Measurements from ENCODE around the gene PIP5K1C.

The PIP5K1C gene

DNA sequence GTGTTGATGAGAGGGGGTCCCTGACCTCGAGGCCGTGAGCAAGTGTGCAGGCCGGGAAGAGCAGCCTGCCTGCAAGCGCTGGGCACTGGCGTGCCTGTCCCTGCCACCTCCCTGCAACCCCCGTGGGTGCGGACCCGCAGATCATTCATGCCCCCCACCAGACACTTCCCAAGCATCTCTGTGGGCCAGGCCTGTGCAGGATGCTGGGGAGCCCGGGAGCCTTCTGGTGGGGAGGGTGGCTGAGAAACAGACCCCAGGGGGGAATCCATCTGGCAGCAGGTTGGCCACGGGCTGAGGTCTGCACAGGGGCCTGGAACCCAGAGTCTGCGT, 55.2 kb downstream of the PIP5K1C start:
- H3K36me3 ChIP-seq (ENCODE audit: control insufficient read depth, insufficient read depth, low read length) = peaks cover 11% of the 10 kb centered on the region
- H3K27me3 ChIP-seq (replicated peaks; ENCODE audit: control insufficient read depth, insufficient read depth, low read length) = no peaks in the 10 kb centered on the region

DNA sequence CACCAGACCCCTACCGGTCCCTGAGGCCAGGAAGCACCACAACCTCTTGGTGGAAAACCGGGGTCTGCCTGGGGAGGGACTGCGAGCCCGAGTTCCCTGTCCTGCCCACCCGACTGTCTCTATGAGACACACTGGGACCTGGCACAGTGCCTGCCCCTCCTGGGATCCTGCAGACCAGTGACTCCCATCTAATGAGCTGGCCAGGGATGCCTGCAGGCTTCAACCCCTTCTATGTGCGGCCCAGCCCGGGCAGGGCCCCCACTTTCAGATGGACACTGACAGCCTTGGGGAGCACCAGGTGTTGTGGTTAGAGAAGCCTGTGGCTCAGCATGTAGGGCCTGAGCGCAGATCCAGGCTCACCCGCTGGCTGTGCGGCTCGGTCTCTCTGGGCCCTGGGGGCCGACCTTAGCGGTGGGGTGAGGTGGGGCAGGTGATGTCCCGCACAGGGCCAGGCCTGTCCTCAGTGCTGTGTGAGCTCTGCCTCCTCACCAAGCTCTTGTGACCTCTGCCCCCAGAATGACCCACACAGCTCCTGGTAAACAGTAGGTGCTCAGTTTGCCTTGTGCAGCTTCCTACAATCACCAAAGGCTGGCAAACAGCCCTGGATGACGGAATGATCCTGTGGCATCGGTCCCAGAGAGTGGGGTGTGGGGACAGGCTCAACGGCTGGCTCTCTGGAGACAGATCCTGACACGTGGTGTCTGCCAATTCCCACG, 55.8 kb downstream of the PIP5K1C start:
- Histone ChIP-seq H3K27me3 (replicated peaks; ENCODE audit: control insufficient read depth, insufficient read depth, low read length) (no peaks in the 10 kb centered on the region), H3K4me3 (replicated peaks; ENCODE audit: low read depth, low read length) (no peak overlapping the region), H3K36me3 (ENCODE audit: control insufficient read depth, insufficient read depth, low read length) (peaks cover 11% of the 10 kb centered on the region)
- DNase-seq (ENCODE audit: extremely low read depth, insufficient read length) = no peak
- TF ChIP-seq, protein P1, sequence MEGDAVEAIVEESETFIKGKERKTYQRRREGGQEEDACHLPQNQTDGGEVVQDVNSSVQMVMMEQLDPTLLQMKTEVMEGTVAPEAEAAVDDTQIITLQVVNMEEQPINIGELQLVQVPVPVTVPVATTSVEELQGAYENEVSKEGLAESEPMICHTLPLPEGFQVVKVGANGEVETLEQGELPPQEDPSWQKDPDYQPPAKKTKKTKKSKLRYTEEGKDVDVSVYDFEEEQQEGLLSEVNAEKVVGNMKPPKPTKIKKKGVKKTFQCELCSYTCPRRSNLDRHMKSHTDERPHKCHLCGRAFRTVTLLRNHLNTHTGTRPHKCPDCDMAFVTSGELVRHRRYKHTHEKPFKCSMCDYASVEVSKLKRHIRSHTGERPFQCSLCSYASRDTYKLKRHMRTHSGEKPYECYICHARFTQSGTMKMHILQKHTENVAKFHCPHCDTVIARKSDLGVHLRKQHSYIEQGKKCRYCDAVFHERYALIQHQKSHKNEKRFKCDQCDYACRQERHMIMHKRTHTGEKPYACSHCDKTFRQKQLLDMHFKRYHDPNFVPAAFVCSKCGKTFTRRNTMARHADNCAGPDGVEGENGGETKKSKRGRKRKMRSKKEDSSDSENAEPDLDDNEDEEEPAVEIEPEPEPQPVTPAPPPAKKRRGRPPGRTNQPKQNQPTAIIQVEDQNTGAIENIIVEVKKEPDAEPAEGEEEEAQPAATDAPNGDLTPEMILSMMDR (IDR thresholded peaks at IDR 0.05; ENCODE audit: insufficient read depth, low read length, poor library complexity, severe bottlenecking) = no peak

More for the DNA sequence above, 55.2 kb downstream of the PIP5K1C start:
- no peak for DNase-seq (ENCODE audit: extremely low read depth, insufficient read length)
- H3K4me3 ChIP-seq (replicated peaks; ENCODE audit: low read depth, low read length) = no peak overlapping the region
- TF ChIP-seq, protein P1 (IDR thresholded peaks at IDR 0.05; ENCODE audit: insufficient read depth, low read length, poor library complexity, severe bottlenecking) = no peak

DNA sequence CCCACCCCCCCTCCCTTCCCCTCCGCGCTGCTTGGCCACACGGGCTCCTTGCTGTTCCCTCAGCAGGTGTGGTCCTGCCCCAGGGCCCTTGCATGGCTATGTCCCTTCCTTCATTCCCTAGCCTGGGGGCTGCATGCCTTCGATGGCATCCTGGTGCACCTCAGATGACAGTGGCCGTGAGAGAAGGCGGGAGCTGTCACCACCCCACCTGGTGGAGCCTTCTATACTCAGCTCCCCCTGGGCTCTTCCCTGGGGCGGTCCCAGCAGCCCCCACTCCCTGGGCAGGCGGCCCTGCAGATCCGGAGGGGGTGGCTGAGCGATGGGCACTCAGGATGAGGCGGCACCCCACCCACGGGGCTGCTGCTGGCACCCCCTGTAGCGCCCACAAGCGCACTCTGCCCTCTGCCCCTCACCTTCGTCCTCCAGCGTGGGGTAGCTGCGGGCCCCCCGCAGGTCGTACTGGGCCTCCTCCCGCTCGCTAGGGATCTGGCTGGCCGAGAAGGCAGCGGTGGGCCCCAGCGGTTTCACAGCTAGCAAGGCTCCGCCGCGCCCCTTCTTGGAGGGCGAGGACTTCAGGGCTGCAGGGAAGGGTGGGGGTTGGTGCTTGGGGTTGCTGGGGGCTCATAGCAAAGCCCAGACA, 56.5 kb downstream of the PIP5K1C start:
- TF ChIP-seq, protein P1 (IDR thresholded peaks at IDR 0.05; ENCODE audit: insufficient read depth, low read length, poor library complexity, severe bottlenecking) = no peak
- DNase-seq (ENCODE audit: extremely low read depth, insufficient read length) = no peak
- H3K4me3 ChIP-seq (replicated peaks; ENCODE audit: low read depth, low read length) = no peak overlapping the region
- H3K27me3 ChIP-seq (replicated peaks; ENCODE audit: control insufficient read depth, insufficient read depth, low read length) = no peaks in the 10 kb centered on the region
- H3K36me3 ChIP-seq (ENCODE audit: control insufficient read depth, insufficient read depth, low read length) = peaks cover 16% of the 10 kb centered on the region

DNA sequence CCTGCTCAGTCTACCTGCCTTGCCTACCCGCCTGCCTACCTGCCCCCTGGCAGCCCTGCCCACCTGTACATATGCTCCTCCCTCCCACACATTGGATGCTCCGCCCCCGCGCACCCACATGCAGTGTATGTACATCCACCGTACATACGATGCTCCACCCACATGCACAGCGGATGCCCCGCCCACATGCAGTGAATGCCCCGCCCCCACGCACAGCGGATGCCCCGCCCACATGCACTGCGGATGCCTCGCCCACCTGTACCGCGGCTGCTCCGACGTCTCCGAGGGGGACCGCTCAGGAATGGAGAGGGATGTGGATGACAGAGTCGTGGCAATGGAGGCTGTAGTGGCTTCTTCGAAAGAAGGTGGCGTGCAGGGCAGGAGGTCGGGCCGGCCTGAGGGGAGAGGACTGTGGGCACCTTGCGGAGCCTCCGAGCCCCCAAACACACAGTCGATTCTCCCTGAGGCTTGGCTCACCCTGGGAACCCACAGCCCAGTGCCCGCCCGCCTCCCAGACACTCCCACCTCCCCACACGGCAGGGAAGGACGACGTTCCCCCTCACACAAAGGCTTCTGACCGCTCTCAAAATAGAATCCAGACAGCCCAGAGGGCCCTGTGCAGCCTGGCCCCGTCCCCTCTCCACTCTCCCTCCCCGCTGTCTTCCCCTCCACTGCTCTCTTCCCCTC, 57.1 kb downstream of the PIP5K1C start:
- no peak for DNase-seq (ENCODE audit: extremely low read depth, insufficient read length)
- TF ChIP-seq, protein P1 (IDR thresholded peaks at IDR 0.05; ENCODE audit: insufficient read depth, low read length, poor library complexity, severe bottlenecking) = no peak
- Histone ChIP-seq H3K36me3 (ENCODE audit: control insufficient read depth, insufficient read depth, low read length) (peaks cover 21% of the 10 kb centered on the region), H3K4me3 (replicated peaks; ENCODE audit: low read depth, low read length) (no peak overlapping the region), H3K27me3 (replicated peaks; ENCODE audit: control insufficient read depth, insufficient read depth, low read length) (no peaks in the 10 kb centered on the region)

DNA sequence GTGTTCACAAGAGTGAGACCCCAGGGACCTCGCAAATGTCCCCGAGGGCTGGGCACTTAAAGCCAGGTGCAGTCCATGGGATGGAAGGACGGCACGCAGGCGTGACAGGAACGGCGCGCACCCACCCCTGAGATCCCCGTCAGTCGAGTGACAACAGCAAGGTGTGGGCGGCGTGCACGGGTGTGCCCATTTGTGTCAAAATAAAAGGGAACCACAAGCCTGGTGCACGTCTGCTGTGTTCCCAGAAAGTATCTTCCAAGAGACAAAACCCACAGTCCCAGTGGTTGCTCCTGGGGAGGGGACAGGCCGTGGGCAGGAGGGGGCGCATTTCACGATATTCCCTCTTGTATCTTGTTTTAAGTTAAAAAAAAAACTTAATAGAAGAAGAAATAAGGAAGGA, 58.0 kb downstream of the PIP5K1C start:
- Histone ChIP-seq H3K36me3 (ENCODE audit: control insufficient read depth, insufficient read depth, low read length) (peaks cover 24% of the 10 kb centered on the region), H3K4me3 (replicated peaks; ENCODE audit: low read depth, low read length) (no peak overlapping the region), H3K27me3 (replicated peaks; ENCODE audit: control insufficient read depth, insufficient read depth, low read length) (no peaks in the 10 kb centered on the region)
- no peak for DNase-seq (ENCODE audit: extremely low read depth, insufficient read length)
- TF ChIP-seq, protein P1 (IDR thresholded peaks at IDR 0.05; ENCODE audit: insufficient read depth, low read length, poor library complexity, severe bottlenecking) = no peak

All from GM06990 (cell line).